HCT116 (cell line): Measurements from ENCODE around the gene PITRM1. TPM values are rescaled to one million over a fixed set of nuclear protein-coding genes. Genes with fewer than 3 reads are reported as not detected.

Experiments used
- ATAC-seq: fragments of 200-7000 bp; cut with Tn5 transposase; 2 replicates; pipeline ENCODE4 v1.9.1; 2020; ENCODE audit warnings: mild to moderate bottlenecking, moderate library complexity
- BruUV-seq: library from RNA; stranded (reverse); fragments of 400-500 nt; replicated peaks from 2 replicates; lab custom pipeline; 2021; lab: Mats Ljungman, UMichigan
- CTCF ChIA-PET: fragments of 300-600 bp; sonication (Branson Sonifier 250); formaldehyde crosslinking; loops from one replicate; lab custom pipeline; 2021; ENCODE audit warnings: antibody characterized with exemption; lab: Charles Lee
- POLR2A ChIA-PET: fragments of 300-600, 350-600 bp; sonication (Branson Sonifier 250); formaldehyde crosslinking; loops from one replicate; lab custom pipeline; 2021; ENCODE audit warnings: antibody characterized with exemption; lab: Charles Lee
- RAD21 ChIA-PET, 2 experiments: fragments of 300-600 bp; sonication (Branson Sonifier 250); formaldehyde crosslinking; loops; one replicate each; lab custom pipeline; 2023; ENCODE audit warnings: low total read pairs in 2 of 2; ENCODE audit not compliant: uncharacterized antibody in 2 of 2, unreplicated experiment in 2 of 2, low non-redundant PET in 1 of 2; lab: Charles Lee
- DNase-seq: peaks from one replicate; pipeline ENCODE4 v3.0.0-alpha.2; 2010; ENCODE audit warnings: low read depth, low spot score
- H2AFZ ChIP-seq: fragments of 200-600 bp; shearing (Covaris generic), sonication (generic); 2 replicates; pipeline ENCODE4 v1.6.1; 2017; ENCODE audit warnings: low read depth, mixed run types, mixed read lengths, antibody characterized with exemption, low read length; ENCODE audit not compliant: poor library complexity, severe bottlenecking
- H3K27ac ChIP-seq: 2 replicates; pipeline ENCODE4 v1.5.1; 2012; ENCODE audit warnings: low read depth, low read length
- H3K27me3 ChIP-seq: fragments of 200-600 bp; sonication (generic); 2 replicates; pipeline ENCODE4 v1.6.1; 2016; ENCODE audit warnings: mixed run types, low read length, mixed read lengths; ENCODE audit not compliant: insufficient read depth
- H3K36me3 ChIP-seq, 2 experiments: fragments of 200-500 bp in 1 of 2; fragments of 200-600 bp in 1 of 2; sonication (Bioruptor generic) in 1 of 2; sonication (generic) in 1 of 2; 2 replicates each; pipeline versions ENCODE4 v1.5.1 to v1.6.1; 2014 to 2016; ENCODE audit warnings: low read length in 2 of 2, inconsistent platforms in 1 of 2, mixed read lengths in 1 of 2, mixed run types in 1 of 2; ENCODE audit not compliant: insufficient read depth in 2 of 2, control insufficient read depth in 1 of 2
- H3K4me1 ChIP-seq, 2 experiments: fragments of 200-600 bp in 1 of 2; sonication (generic) in 1 of 2; 2 replicates each; pipeline versions ENCODE4 v1.5.1 to v1.6.1; 2012 to 2017; ENCODE audit warnings: low read length in 2 of 2, inconsistent platforms in 1 of 2, mild to moderate bottlenecking in 1 of 2, mixed read lengths in 1 of 2, mixed run types in 1 of 2, moderate library complexity in 1 of 2; ENCODE audit not compliant: insufficient read depth in 2 of 2, control insufficient read depth in 1 of 2
- H3K4me2 ChIP-seq: fragments of 200-600 bp; sonication (generic); 2 replicates; pipeline ENCODE4 v1.6.1; 2017; ENCODE audit warnings: mixed run types, low read length, mixed read lengths
- H3K4me3 ChIP-seq, 2 experiments: fragments of 200-600 bp in 1 of 2; sonication (generic) in 1 of 2; replicated peaks in 1 of 2; 2 replicates each; pipeline ENCODE4 v1.5.1; 2011 to 2016; ENCODE audit warnings: low read length in 2 of 2, control low read depth in 1 of 2, low read depth in 1 of 2, mild to moderate bottlenecking in 1 of 2, mixed read lengths in 1 of 2, mixed run types in 1 of 2
- H3K79me2 ChIP-seq: fragments of 200-600 bp; sonication (generic); 2 replicates; pipeline ENCODE4 v1.6.1; 2017; ENCODE audit warnings: mild to moderate bottlenecking, mixed run types, low read length, moderate library complexity, mixed read lengths; ENCODE audit not compliant: insufficient read depth
- H3K9ac ChIP-seq: fragments of 200-600 bp; sonication (generic); 2 replicates; pipeline ENCODE4 v1.6.1; 2016; ENCODE audit warnings: low read length, mixed read lengths
- H3K9me2 ChIP-seq: fragments of 200-600 bp; sonication (generic), shearing (Covaris generic); 2 replicates; pipeline ENCODE4 v1.6.1; 2017; ENCODE audit warnings: mixed run types, mild to moderate bottlenecking, moderate library complexity; ENCODE audit not compliant: insufficient read depth
- H3K9me3 ChIP-seq, 2 experiments: fragments of 200-500 bp in 1 of 2; fragments of 200-600 bp in 1 of 2; sonication (Bioruptor generic) in 1 of 2; sonication (generic) in 1 of 2; 2 replicates each; pipeline ENCODE4 v1.6.1; 2014 to 2017; ENCODE audit warnings: low read length in 2 of 2, mixed read lengths in 2 of 2, inconsistent platforms in 1 of 2, low read depth in 1 of 2, mild to moderate bottlenecking in 1 of 2, mixed run types in 1 of 2, moderate library complexity in 1 of 2; ENCODE audit not compliant: control insufficient read depth in 1 of 2, insufficient read depth in 1 of 2
- H4K20me1 ChIP-seq: fragments of 200-600 bp; sonication (generic), shearing (Covaris generic); 2 replicates; pipeline ENCODE4 v1.6.1; 2017; ENCODE audit warnings: mixed run types, mild to moderate bottlenecking, moderate library complexity; ENCODE audit not compliant: insufficient read depth
- CBX3 ChIP-seq: IDR thresholded peaks from 2 replicates; pipeline ENCODE4 v1.6.1; 2012; ENCODE audit warnings: low read depth
- EGR1 ChIP-seq: IDR thresholded peaks from 2 replicates; pipeline ENCODE4 v1.6.1; 2012; ENCODE audit warnings: low read depth
- EZH2 ChIP-seq: fragments of 200-600 bp; sonication (generic); IDR thresholded peaks from 2 replicates; pipeline ENCODE4 v1.6.1; 2017; ENCODE audit warnings: antibody characterized with exemption, mixed run types
- EZH2phosphoT487 ChIP-seq: fragments of 200-600 bp; IDR thresholded peaks from 2 replicates; pipeline ENCODE4 v1.6.1; 2018; ENCODE audit warnings: antibody characterized with exemption, borderline replicate concordance
- FOSL1 ChIP-seq: IDR thresholded peaks from 2 replicates; pipeline ENCODE4 v1.6.1; 2012; ENCODE audit warnings: low read depth
- REST ChIP-seq: IDR thresholded peaks from 2 replicates; pipeline ENCODE4 v1.6.1; 2012; ENCODE audit warnings: low read depth
- SP1 ChIP-seq: IDR thresholded peaks from 2 replicates; pipeline ENCODE4 v1.6.1; 2012; ENCODE audit warnings: low read depth
- intact Hi-C: fragments of 100-400 bp; cut with micrococcal nuclease; formaldehyde crosslinking; loops from 2 replicates; pipeline ENCODE4 v1.10.0; 2022
- total RNA-seq: library from RNA; stranded (reverse); gene quantifications from one replicate; pipeline ENCODE4 v1.2.1, GENCODE V29; 2021; ENCODE audit not compliant: unreplicated experiment
- TF ChIP-seq, protein P1 (sequence below): IDR thresholded peaks from 2 replicates; pipeline ENCODE4 v1.6.1; 2012
- TF ChIP-seq, protein P2 (sequence below), 3 experiments: fragments of 200-600 bp in 1 of 3; sonication (generic) in 1 of 3; IDR thresholded peaks in 2 of 3; conservative IDR thresholded peaks in 1 of 3; 2 replicates each; pipeline ENCODE4 v1.5.1; 2012 to 2017; ENCODE audit warnings: low read depth in 2 of 3, low read length in 2 of 3, antibody characterized with exemption in 1 of 3, borderline replicate concordance in 1 of 3, control low read depth in 1 of 3, mild to moderate bottlenecking in 1 of 3, mixed read lengths in 1 of 3, mixed run types in 1 of 3, moderate library complexity in 1 of 3; ENCODE audit not compliant: insufficient read depth in 1 of 3
- TF ChIP-seq, protein P3 (sequence below): IDR thresholded peaks from 2 replicates; pipeline ENCODE4 v1.6.1; 2011; ENCODE audit warnings: mild to moderate bottlenecking, low read length, moderate library complexity; ENCODE audit not compliant: insufficient replicate concordance; ENCODE audit errors: extremely low read depth

The PITRM1 gene
- total RNA-seq, 1 experiment from 2014 or later, result 59.5 TPM

DNA sequence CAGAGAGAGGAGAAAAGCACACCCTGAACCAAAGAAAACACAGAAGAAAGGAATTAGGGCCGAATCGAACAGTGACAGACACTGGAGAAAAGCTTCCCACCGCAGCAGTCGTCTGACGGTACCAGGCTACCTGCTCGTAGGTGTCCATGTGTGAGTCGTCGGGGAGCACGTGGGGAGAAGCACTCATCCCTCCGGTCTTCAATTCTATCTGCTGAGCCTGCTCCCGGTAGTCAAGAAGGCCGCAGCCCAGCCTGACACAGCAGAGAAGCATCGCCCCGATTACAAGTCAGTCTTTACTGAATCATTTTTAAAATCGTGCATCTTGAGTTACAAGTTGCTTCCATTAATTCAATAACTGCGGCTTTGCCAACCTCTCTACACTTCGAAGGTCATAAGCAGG is 24.5 kb downstream of the PITRM1 start:
- Histone ChIP-seq H3K9me2 (no peaks in the 10 kb centered on the region), H3K27ac (no peak overlapping the region), H3K27me3 (no peaks in the 10 kb centered on the region), H2AFZ (no peak overlapping the region), H3K36me3 (peaks cover 26 to 48% of the 10 kb centered on the region in 2 experiments; a peak in 3 of 4 replicates), H4K20me1 (no peaks in the 10 kb centered on the region), H3K79me2 (no peaks in the 10 kb centered on the region), H3K4me3 (no peak overlapping the region), H3K9me3 (no peaks in the 10 kb centered on the region), H3K4me1 (no peaks in the 10 kb centered on the region), H3K4me2 (no peak overlapping the region), H3K9ac (no peak overlapping the region)
- ChIA-PET CTCF (no interaction called here), RAD21 (no interaction called here), POLR2A (no interaction called here)
- ATAC-seq (no peak), DNase-seq (no peak)
- intact Hi-C loops, result no loop called here
- TF ChIP-seq REST, result no peak
- BruUV-seq, result TSS peak; percentile 9

DNA sequence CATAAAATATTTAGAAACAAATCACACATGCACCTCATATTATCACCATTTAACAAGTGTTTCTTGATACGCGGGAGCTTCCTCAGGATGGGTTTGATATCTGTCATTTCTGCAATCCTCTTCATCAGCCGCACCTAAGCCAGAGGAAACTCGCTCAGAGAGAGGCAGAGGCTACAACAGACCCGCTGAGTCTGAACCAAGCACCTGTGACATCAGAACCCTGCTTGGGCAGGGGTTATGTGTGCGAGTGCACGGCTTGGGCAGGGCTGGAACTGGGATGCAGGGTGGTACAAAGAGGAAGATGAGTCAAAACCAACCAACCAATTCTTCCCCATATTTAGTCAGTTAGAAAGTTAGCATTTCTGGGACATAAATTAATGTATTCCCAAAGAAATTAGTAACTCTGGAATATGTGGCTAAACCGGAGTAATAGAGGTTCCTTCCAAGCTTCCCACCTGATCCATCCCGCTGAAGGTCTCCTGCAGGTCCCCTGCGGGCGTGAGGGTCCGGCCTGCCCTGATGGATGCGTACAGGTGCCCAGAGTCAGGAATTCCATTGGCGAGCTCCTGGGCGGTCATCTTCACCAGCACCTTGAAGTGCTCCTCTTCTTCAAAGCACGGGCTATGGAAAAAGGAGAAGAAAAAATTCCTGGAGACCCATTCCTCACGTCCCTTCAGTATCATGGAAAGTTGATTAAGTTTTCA is 25.3 kb downstream of the PITRM1 start:
- no peaks in the 10 kb centered on the region for H3K4me1 ChIP-seq
- ChIA-PET POLR2A (no interaction called here), RAD21 (no interaction called here), CTCF (interaction anchor here (0.6 kb wide), 1 partner anchor 14 kb away, joined by 3 read pairs; no protein-coding TSS in a partner anchor)
- H3K36me3 ChIP-seq, result peaks cover 31 to 51% of the 10 kb centered on the region in 2 experiments; a peak in 3 of 4 replicates
- BruUV-seq, result no TSS peak
- no peak for ATAC-seq
- H2AFZ ChIP-seq, result no peak overlapping the region
- no peak for DNase-seq
- no peak overlapping the region for H3K27ac ChIP-seq
- H3K9me2 ChIP-seq, result no peaks in the 10 kb centered on the region
- no peaks in the 10 kb centered on the region for H3K79me2 ChIP-seq
- TF ChIP-seq FOSL1, result no peak
- TF ChIP-seq EZH2phosphoT487, result no peak
- TF ChIP-seq, protein P1, sequence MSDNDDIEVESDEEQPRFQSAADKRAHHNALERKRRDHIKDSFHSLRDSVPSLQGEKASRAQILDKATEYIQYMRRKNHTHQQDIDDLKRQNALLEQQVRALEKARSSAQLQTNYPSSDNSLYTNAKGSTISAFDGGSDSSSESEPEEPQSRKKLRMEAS, result no peak
- TF ChIP-seq, protein P2, sequence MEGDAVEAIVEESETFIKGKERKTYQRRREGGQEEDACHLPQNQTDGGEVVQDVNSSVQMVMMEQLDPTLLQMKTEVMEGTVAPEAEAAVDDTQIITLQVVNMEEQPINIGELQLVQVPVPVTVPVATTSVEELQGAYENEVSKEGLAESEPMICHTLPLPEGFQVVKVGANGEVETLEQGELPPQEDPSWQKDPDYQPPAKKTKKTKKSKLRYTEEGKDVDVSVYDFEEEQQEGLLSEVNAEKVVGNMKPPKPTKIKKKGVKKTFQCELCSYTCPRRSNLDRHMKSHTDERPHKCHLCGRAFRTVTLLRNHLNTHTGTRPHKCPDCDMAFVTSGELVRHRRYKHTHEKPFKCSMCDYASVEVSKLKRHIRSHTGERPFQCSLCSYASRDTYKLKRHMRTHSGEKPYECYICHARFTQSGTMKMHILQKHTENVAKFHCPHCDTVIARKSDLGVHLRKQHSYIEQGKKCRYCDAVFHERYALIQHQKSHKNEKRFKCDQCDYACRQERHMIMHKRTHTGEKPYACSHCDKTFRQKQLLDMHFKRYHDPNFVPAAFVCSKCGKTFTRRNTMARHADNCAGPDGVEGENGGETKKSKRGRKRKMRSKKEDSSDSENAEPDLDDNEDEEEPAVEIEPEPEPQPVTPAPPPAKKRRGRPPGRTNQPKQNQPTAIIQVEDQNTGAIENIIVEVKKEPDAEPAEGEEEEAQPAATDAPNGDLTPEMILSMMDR (IDR thresholded peaks at IDR 0.05 in 2 of 3, conservative IDR thresholded peaks at IDR 0.05 in 1 of 3; ENCODE audit: borderline replicate concordance in 1 of 3, insufficient read depth in 1 of 3, low read depth in 2 of 3, low read length in 2 of 3), result no peak
- TF ChIP-seq EGR1, result no peak
- TF ChIP-seq, protein P3, sequence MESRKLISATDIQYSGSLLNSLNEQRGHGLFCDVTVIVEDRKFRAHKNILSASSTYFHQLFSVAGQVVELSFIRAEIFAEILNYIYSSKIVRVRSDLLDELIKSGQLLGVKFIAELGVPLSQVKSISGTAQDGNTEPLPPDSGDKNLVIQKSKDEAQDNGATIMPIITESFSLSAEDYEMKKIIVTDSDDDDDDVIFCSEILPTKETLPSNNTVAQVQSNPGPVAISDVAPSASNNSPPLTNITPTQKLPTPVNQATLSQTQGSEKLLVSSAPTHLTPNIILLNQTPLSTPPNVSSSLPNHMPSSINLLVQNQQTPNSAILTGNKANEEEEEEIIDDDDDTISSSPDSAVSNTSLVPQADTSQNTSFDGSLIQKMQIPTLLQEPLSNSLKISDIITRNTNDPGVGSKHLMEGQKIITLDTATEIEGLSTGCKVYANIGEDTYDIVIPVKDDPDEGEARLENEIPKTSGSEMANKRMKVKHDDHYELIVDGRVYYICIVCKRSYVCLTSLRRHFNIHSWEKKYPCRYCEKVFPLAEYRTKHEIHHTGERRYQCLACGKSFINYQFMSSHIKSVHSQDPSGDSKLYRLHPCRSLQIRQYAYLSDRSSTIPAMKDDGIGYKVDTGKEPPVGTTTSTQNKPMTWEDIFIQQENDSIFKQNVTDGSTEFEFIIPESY, result no peak
- TF ChIP-seq CBX3, result no peak
- no peak for TF ChIP-seq SP1
- no peak for TF ChIP-seq EZH2
- no peaks in the 10 kb centered on the region for H4K20me1 ChIP-seq
- no peaks in the 10 kb centered on the region for H3K9me3 ChIP-seq
- H3K27me3 ChIP-seq, result no peaks in the 10 kb centered on the region
- no peak overlapping the region for H3K9ac ChIP-seq
- H3K4me3 ChIP-seq, result no peak overlapping the region
- no peak overlapping the region for H3K4me2 ChIP-seq
- intact Hi-C loops, result no loop called here
